Stimulated activated CD8-positive, alpha-beta memory T cell treated with anti-CD3 and anti-CD28 coated beads, Interleukin-15, amount 100 ng/mL, for 48 hours (primary cell): ENCODE results near the gene SENP6.
"Not testable (repeated sequence)": the region's sequence is repeated elsewhere in the genome, so short reads cannot be mapped to it uniquely, and the experiment has no call there.

ENCODE experiments used
- DNase-seq, 2 donors: peaks; one replicate each; pipeline ENCODE4 v3.0.0-alpha.2; 2020; ENCODE audit warnings: low read depth in 2 of 2

SENP6 gene, protein sequence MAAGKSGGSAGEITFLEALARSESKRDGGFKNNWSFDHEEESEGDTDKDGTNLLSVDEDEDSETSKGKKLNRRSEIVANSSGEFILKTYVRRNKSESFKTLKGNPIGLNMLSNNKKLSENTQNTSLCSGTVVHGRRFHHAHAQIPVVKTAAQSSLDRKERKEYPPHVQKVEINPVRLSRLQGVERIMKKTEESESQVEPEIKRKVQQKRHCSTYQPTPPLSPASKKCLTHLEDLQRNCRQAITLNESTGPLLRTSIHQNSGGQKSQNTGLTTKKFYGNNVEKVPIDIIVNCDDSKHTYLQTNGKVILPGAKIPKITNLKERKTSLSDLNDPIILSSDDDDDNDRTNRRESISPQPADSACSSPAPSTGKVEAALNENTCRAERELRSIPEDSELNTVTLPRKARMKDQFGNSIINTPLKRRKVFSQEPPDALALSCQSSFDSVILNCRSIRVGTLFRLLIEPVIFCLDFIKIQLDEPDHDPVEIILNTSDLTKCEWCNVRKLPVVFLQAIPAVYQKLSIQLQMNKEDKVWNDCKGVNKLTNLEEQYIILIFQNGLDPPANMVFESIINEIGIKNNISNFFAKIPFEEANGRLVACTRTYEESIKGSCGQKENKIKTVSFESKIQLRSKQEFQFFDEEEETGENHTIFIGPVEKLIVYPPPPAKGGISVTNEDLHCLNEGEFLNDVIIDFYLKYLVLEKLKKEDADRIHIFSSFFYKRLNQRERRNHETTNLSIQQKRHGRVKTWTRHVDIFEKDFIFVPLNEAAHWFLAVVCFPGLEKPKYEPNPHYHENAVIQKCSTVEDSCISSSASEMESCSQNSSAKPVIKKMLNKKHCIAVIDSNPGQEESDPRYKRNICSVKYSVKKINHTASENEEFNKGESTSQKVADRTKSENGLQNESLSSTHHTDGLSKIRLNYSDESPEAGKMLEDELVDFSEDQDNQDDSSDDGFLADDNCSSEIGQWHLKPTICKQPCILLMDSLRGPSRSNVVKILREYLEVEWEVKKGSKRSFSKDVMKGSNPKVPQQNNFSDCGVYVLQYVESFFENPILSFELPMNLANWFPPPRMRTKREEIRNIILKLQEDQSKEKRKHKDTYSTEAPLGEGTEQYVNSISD

DNA sequence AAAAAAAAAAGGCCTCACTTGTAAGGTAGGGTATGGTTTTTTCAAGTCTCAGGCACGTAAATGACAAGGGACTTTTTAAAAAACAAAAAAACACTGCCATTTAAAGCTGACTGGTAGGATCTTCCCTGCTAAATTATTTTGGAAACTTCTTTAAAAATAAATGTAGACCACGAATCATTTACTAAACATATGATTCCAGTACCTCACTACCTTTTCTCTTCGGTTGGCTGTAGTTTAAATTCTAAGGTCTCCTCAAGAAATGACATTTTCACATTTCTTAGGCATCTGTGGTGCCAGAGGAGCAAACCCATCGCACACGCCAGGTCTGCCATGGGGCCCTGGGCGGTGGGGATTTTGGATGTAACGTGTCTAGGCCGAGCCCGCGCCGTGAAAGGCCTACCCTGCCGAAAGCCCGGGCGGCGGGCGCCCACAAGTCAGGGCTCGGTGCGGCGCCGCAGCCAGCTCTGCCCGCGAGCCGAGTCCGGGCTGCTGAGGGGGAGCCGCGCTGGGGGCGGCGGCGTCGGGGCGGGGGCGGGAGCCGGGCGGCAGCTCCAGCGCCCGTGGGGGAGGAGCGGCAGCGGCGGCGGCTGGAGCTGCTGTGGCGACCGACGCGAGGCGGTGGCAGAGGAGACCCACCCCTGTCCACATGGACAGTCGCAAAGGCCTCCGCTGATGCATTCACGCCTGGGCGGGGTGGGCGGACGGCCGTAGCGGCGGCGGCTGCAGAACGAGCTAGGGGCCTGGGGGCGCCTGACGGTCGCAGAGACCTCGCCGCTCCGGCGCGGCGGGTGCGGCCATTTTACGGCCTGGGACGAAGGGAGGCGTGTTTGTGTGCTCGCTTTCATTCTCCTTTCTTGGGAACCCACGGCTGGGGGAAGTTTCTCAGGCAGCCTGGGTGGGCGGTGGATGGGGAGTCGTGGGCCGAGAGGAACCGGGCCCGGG lies at the start of gene SENP6:
Gene SENP6, plus strand, starts transcription at position 577 of the 942 bp plus-strand sequence. CDS start 645 bp downstream, outside the sequence.
- DNase-seq, result peak; percentile 61 to 65

DNA sequence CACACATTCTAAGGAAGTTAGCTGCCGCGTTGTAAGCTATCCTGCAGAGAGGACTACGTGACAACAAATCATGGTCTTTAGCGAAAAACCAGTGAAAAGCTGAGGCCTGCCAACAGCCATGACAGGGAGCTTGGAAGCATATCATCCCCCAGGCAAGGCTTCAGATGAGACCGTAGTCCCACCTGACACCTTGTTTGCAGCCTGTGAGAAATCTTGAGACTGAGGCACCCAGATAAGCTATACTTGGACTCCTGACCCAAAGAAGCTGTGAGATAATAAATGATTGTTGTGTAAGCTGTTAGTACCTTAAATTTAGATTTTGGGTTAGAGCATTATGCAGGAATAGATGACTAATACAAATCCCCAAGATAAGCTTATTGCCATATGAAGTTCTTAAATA lies 45.4 kb upstream of the SENP6 start:
- DNase-seq, result no peak

DNA sequence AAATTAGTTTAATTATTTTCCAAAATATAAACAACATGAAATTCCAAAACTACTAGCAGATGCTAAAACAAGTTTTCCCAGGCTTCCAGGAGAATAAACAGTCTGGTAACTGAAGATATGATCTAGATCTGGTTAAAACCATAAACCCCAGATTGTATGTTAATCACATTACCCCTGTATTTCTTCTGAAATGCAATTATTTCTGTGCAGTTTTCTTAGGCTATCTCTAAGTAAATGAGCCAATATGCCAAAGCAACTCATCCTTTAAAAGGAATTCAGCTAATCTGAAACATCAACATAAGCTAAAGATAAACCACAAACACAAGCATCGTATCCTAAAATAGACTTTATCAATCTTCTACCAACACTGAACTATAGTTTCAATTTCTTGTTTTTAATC lies 44.6 kb upstream of the SENP6 start:
- DNase-seq, result no peak

DNA sequence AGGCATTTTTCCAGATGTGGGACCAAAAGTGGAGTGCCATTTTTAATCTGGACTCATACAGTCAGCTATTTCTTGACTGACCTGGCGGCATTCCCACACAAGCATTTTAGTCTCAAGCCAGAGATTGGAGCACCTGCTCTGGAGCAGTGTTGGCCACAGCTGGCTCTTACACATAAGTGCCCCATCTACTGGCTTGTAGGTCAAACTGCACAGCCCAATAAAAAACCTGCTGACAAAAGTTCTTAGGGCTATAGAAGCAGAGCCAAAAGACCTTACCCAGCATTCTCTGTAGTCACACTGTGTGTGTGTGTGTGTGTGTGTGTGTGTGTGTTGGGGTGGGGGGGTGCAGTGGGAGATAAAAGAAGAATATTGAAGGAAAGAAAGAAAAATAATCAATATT lies 38.6 kb upstream of the SENP6 start:
- no peak for DNase-seq

DNA sequence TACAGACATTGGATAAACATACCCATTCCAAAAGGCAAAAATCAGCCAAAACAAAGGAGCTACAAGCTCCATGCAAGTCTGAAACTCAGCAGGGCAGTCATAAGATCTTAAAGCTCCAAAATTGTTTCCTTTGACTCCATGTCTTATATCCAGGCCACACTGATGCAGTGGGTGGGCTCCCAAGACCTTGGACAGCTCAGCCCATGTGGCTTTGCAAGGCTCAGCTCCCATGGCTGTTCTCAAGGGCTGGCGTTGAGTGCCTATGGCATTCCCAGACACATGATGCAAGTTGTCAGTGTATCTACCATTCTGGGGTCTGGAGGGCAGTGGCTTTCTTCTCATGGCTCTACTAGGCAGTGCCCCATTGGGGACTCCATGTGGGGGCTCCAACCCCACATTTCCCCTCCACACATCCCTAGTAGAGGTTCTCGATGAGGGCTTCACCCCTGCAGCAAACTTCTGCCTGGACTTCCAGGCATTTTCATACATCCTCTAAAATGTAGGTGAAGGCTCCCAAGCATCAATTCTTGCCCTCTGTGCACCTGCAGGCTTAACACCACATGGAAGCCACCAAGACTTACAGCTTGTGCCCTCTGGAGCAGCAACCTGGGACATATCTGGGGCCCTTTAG lies 35.4 kb upstream of the SENP6 start:
- no peak for DNase-seq

DNA sequence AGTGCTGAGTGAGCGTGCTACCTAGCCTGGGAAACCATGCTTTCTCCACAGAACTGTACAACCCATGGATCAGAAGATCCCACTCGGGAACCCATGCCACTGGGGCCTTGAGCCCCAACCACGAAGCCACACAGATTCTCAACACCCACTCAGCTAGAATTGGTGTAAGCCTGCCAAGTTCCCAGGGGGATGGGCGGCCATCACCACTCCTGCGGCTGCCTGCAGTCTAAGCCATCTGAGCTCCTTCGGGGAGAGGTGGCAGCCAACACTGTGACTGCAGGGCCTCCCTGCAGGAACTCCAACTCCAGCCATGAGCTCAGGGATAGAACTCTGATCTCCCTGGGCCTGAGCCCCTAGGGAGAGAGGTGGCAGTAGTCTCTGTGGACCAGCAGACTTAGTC lies 33.6 kb upstream of the SENP6 start:
- no peak for DNase-seq

DNA sequence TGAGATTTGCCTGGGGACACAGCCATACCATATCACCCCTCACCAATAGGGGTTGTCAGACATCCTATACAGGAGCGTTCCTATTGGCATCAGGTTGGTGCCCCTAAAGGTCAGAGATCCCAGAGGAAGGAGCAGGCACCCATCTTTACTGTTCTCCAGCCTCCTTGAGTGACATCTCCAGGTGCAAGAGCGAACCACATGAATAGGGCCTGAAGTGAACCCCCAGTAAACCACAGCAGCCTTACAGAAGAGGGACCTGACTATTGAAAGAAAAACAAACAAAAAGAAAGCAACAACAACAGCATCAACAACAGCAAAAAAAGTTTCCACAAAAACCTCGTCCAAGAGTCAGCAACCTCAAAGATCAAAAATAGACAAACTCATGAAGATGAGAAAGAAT lies 32.7 kb upstream of the SENP6 start:
- no peak for DNase-seq

DNA sequence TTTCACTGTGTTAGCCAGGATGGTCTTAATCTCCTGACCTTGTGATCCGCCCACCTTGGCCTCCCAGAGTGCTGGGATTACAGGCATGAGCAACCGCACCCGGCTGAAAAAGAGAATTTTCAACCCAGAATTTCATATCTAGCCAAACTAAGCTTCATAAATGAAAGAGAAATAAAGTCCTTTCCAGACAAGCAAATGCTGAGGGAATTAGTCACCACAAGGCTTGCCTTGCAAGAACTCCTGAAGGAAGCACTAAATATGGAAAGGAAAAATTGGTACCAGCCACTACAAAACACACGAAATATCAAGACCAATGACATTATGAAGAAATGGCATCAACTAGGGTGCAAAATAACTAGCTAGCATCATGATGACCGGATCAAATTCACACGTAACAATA lies 31.0 kb upstream of the SENP6 start:
- not testable (repeated sequence) for DNase-seq

DNA sequence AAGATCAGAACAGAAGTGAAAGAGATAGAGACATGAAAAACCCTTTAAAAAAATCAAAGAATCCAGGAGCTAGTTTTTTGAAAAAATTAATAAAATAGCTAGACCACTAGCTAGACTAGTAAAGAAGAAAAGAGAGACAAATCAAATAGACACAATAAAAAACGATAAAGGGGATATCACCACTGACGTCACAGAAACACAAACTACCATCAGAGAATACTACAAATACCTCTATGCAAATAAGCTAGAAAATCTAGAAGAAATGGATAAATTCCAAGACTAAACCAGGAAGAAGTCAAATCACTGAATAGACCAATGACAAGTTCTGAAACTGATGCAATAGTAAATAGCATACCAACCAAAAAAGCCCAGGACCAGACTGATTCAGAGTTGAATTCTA lies 29.6 kb upstream of the SENP6 start:
- no peak for DNase-seq

DNA sequence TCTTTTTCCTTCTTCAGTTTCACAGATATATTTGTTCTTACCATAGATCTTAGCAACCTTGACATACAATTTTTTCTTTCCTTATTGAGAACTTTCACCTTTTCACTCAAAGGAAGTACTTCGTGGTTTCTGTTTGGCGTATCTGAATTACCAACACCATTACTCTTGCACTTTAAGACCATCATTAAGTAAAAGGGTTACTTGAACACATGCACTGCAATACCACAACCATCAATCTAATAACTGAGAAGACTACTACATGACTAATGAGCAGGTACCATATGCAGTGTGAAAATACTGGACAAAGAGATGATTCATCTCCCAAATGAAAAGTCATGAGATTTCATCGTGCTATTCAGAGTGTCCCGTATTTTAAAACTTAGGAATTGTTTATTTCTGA lies 21.7 kb upstream of the SENP6 start:
- no peak for DNase-seq

DNA sequence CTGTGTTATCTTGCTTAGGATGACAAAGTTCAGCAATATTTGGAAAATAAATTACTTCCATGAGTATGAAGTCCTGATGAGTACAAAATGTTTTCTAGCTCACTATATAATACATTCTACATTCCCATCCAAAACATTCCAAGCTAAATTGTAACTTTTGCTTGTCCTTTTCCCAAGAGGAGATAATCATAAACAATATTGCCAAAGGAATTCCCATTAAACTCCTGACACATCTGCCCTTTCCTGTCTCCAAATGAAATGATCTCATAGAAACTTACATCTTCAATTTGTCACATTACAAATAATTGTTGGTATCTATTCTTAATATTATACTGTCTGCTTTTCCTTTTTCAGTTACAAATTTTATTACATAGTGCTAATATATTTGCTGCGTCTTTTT lies 20.4 kb upstream of the SENP6 start:
- DNase-seq, result no peak

DNA sequence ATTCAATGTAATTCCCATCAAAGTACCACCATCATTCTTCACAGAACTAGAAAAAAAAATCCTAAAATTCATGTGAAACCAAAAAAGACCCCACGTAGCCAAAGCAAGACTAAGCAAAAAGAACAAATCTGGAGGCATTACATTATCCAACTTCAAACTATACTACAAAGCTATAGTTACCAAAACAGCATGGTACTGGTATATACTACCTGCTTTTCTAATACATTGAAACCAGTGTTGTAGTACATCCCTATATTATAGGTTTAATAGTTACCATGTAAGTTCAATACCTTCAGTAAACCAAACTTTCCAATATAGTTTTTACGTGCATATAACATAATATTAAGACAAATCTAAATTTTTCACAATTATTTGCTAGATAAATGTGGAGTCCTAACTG lies 17.1 kb upstream of the SENP6 start:
- DNase-seq, result not testable (repeated sequence)

DNA sequence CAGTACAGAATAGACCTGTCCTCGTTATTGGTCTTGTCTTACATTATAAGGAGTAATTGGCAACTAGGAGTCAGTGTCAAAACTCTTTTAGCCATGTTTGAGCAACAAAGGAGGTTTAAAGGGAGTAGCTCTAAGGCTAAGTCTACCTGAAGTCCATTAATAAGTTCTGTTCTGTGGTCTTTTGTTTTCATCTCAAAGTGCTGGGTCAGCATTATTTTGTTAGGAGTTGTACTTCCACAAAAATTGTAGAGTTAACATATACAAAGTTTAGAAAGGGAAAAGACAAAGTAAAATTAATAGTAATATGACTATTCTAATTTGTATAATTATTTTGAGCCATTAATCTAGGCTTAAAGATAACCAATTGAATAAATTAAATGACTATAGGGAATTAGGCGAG lies 12.7 kb upstream of the SENP6 start:
- no peak for DNase-seq

DNA sequence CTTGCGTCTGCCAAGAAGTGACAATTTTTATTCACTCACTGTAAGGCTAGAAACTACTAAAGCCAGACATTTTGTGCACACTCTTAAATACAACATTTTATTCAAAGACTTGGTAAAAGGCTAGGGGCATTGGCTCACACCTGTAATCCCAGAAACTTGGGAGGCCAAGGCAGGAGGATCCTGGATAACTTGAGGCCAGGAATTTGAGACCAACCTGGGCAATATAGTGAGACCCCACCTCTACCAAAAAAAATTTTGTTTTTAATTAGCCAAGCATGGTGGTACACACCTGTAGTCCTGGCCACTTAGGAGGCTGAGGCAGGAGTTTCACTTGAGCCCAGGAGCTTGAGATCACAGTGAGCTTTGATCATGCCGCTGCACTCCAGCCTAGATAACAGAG lies 11.3 kb upstream of the SENP6 start:
- DNase-seq, result no peak

DNA sequence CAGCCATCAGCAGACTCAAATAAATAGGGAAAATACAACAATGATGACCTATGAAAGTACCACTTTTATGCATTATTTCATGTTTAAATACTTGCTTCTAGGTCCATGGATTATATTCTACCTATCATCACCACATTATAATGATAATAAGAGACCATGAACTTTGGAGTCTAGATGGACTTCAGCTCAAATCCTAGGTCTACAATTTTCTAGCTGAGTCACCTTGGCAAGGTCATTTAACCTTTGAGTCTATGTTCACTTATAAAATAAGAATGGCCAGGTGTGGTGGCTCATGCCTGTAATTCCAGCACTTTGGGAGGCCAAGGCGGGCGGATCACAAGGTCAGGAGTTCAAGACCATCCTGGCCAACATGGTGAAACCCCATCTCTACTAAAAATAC lies 5.3 kb upstream of the SENP6 start:
- DNase-seq, result not testable (repeated sequence)

DNA sequence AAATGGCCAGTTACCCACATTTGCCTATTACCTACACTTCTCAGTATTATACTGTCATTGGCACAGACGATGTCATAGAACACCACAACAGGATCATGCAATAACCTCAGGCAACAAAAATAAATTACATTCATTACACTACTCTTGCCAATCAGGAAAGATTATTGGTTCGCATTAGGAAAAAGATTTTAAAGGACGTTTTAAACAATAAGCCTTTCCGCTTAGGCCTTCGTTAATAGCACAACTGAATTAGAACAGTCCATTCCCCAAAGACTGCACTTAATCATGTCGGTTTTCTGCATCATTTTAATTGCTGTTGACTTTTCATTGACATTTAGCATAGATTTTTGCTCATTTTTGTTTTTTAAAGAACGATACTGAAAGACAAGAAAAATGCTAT lies 912 bp upstream of the SENP6 start:
- DNase-seq, result no peak

DNA sequence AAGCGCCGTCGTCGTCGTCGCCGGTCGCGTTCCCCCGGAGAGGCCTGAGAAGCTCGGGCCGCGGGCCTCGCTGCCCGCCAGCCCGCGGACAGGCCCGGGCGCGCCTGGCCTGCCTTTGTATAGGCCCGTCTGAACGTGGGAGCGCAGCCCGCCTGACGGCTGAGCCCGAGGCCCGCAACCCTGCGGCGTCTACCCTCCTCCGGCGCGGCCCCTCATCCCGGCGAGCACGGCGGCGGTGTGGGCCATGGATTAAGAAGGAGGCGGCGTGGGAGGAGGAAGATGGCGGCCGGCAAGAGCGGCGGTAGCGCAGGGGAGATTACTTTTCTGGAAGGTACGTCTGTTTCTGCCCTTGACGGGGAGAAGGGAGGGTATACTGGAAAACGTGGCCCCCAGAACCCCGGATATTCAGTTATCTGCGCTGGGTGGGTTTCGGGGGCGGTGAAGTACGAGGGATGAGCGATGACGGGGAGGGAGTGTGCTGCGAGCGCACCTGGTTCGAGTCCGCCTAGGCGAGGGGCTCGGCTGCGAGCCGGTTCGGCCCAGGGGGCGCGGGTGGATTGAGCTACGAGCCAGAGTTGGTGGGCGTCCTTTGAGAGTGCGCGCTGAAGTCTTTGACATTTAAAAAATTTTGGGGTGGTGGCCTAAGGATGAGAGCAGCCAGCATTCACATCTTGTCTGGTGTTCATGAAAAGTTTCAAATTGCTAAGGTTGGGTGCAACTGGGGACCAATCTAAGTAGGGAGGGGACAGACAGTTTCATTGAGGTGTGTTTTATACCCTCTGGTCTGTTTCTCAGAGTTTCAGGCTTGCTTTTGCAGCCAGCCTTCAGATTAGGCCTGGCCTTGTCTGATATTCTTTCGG lies 796 bp downstream of the SENP6 start:
- peak; percentile 34 to 39 for DNase-seq

DNA sequence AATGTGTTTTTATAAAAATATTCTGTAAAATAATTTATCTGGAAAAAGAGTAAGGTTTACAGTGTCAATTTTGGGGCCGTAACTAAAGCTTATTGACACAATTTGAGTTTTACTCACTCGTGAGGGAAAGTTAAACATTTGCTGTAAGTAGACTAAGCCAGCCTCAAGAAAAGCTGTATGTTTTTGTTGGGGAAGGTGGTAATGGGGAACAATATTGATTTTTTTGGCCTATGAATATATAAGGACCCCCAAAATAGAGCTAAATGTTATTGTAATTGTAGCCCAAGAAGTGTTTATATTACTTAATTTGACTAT lies 1.4 kb downstream of the SENP6 start:
- no peak for DNase-seq

DNA sequence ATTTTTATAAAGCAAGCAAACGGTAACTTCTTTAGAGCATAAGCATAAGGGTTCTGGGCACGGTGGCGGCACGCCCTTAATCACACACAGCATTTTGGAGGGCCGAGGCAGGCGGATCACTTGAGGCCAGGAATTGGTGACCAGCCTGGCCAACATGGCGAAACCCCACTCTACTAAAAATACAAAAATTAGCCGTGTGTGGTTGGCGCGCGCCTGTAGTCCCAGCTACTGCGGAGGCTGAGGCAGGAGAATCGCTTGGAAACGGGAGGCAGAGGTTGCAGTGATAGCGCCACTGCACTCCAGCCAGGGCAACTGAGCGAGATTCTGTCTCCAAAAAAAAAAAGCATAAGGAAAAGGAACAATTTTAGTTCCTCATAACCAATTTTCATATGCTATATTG lies 2.6 kb downstream of the SENP6 start:
- DNase-seq, result no peak

DNA sequence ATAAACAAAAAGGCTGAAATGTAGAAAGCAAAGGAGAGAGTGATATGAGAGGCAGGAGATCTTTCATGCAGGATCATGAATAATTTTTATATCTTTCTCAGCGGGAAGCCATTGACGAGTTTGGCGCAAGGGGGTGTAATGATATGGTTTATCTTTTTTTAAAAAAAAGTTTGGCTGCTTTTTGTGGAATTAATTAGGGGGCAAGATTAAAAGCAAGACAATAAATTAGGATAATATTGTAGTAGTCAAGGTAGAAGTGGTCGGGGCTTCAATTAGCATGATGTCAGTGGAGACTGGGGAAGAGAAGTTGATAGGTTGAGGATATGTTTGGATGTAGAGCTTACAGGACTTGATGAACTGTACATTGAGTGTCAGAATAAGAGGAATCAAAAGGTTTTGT lies 4.0 kb downstream of the SENP6 start:
- DNase-seq, result no peak
